Fibroblast of lung (primary cell): ENCODE results near the gene FAM131A. TPM values are rescaled to one million over a fixed set of nuclear protein-coding genes. Genes with fewer than 3 reads are reported as not detected.

Experiments used
- DNase-seq, 2 donors: peaks; one replicate each; pipeline versions ENCODE4 v3.0.0 to v3.0.0-alpha.2; 2010; ENCODE audit warnings: low read depth in 2 of 2
- H2AFZ ChIP-seq: 2 replicates; pipeline ENCODE4 v1.5.1; 2012; ENCODE audit warnings: low read length, control low read depth, inconsistent platforms
- H3K27ac ChIP-seq: 2 replicates; pipeline ENCODE4 v1.5.1; 2011; ENCODE audit warnings: low read length, control low read depth; ENCODE audit not compliant: insufficient read depth
- H3K27me3 ChIP-seq: 2 replicates; pipeline ENCODE4 v1.5.1; 2011; ENCODE audit warnings: mild to moderate bottlenecking, low read length; ENCODE audit not compliant: control insufficient read depth, insufficient read depth
- H3K36me3 ChIP-seq: 2 replicates; pipeline ENCODE4 v1.5.1; 2011; ENCODE audit warnings: low read length; ENCODE audit not compliant: control insufficient read depth, insufficient read depth
- H3K4me1 ChIP-seq: 2 replicates; pipeline ENCODE4 v1.5.1; 2011; ENCODE audit warnings: low read length; ENCODE audit not compliant: control insufficient read depth, insufficient read depth; ENCODE audit errors: extremely low read depth
- H3K4me2 ChIP-seq: 2 replicates; pipeline ENCODE4 v1.5.1; 2011; ENCODE audit warnings: low read length, control low read depth; ENCODE audit not compliant: insufficient read depth; ENCODE audit errors: extremely low read depth
- H3K4me3 ChIP-seq, 4 experiments: fragments of 200-600 bp in 1 of 4; sonication (generic) in 1 of 4; replicated peaks in 1 of 4; 2 replicates each; pipeline ENCODE4 v1.5.1; 2011 to 2016; ENCODE audit warnings: low read length in 4 of 4, low read depth in 3 of 4, mild to moderate bottlenecking in 3 of 4, control low read depth in 2 of 4, inconsistent platforms in 1 of 4, mixed read lengths in 1 of 4; ENCODE audit not compliant: insufficient read depth in 1 of 4; ENCODE audit errors: control extremely low read depth in 1 of 4
- H3K79me2 ChIP-seq: 2 replicates; pipeline ENCODE4 v1.5.1; 2012; ENCODE audit warnings: mild to moderate bottlenecking, low read length, inconsistent platforms; ENCODE audit not compliant: control insufficient read depth, insufficient read depth
- H3K9ac ChIP-seq: 2 replicates; pipeline ENCODE4 v1.5.1; 2011; ENCODE audit warnings: mild to moderate bottlenecking, low read length, control low read depth; ENCODE audit not compliant: insufficient read depth
- H3K9me3 ChIP-seq: 2 replicates; pipeline ENCODE4 v1.5.1; 2012; ENCODE audit warnings: low read depth, low read length; ENCODE audit not compliant: control insufficient read depth, insufficient read depth
- H4K20me1 ChIP-seq: 2 replicates; pipeline ENCODE4 v1.5.1; 2011; ENCODE audit warnings: low read length; ENCODE audit not compliant: control insufficient read depth, insufficient read depth; ENCODE audit errors: extremely low read depth
- EZH2 ChIP-seq: IDR thresholded peaks from 2 replicates; pipeline ENCODE4 v1.5.1; 2012; ENCODE audit warnings: low read length, control low read depth, mild to moderate bottlenecking; ENCODE audit errors: missing control alignments
- polyA plus RNA-seq, 2 donors: library from polyadenylated mRNA; depleted of rRNA in 1 of 2; stranded (reverse) in 1 of 2; unstranded in 1 of 2; fragments of >200 nt; gene quantifications; 2 replicates each; pipeline ENCODE4 v1.2.1, GENCODE V29; 2011 to 2012; ENCODE audit warnings: missing spikeins in 1 of 2
- total RNA-seq: library from RNA; depleted of rRNA; stranded (reverse); fragments of >200 nt; gene quantifications from 2 replicates; pipeline ENCODE4 v1.2.1, GENCODE V29; 2014
- TF ChIP-seq, protein P1 (sequence below), 2 donors: IDR thresholded peaks in 1 of 2; conservative IDR thresholded peaks in 1 of 2; 1 replicate in 1 of 2; 2 replicates in 1 of 2; pipeline ENCODE4 v1.5.1; 2011 to 2012; ENCODE audit warnings: low read length in 2 of 2, control low read depth in 1 of 2, inconsistent platforms in 1 of 2, low read depth in 1 of 2, mild to moderate bottlenecking in 1 of 2

The FAM131A gene
- total and polyA plus RNA-seq, 2 donors (not counting 1 experiment from before 2014, with no cell fraction given) = 9.3 to 22.3 TPM

DNA sequence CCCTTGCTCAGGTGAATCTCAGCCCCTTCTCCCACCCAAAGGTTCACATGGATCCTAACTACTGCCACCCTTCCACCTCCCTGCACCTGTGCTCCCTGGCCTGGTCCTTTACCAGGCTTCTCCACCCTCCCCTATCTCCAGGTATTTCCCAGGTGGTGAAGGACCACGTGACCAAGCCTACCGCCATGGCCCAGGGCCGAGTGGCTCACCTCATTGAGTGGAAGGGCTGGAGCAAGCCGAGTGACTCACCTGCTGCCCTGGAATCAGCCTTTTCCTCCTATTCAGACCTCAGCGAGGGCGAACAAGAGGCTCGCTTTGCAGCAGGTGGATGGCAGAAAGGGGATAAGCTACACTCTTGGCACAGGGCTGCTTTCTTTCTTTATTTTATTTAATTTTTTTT is 4.5 kb downstream of the FAM131A start:
- H4K20me1 ChIP-seq = no peaks in the 10 kb centered on the region

DNA sequence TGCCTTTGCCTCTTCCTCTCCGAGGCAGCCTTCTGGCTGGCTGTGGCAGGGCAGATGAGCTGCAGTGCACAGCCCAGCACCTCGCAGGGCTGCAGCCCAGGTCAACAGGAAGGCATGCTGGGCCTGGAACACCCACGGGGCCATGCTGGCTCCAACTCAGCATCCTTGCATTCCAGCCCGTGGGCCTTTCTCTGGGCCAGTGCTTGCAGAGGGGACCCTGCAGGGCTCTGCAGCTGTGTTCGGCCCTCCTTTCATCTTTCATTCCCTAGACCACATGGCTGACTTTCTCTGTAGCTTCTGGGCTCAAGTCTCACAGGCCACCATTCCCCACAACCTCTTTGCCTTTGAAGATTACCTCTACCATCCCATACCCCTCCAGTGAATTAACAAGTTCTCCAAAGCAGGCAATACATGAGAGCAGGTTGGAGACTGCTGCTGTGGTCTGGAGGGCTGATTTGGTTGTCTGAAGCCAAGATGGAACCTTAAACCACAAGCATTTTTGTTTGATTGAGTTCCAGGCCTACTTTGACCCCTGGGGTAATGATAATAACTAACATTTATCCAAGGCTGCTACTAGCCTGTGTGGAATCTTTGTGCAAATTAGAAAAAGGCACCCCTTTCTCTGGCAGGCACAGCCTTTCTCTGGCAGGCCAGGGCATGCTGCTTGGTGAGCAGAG is 5.9 kb downstream of the FAM131A start:
- H3K9me3 ChIP-seq = no peaks in the 10 kb centered on the region
- H3K79me2 ChIP-seq = peaks cover 7% of the 10 kb centered on the region
- H3K36me3 ChIP-seq = peaks cover 2% of the 10 kb centered on the region
- no peak overlapping the region for H3K9ac ChIP-seq
- DNase-seq = peak in 1 of 2 donors; percentile 50
- TF ChIP-seq, protein P1, sequence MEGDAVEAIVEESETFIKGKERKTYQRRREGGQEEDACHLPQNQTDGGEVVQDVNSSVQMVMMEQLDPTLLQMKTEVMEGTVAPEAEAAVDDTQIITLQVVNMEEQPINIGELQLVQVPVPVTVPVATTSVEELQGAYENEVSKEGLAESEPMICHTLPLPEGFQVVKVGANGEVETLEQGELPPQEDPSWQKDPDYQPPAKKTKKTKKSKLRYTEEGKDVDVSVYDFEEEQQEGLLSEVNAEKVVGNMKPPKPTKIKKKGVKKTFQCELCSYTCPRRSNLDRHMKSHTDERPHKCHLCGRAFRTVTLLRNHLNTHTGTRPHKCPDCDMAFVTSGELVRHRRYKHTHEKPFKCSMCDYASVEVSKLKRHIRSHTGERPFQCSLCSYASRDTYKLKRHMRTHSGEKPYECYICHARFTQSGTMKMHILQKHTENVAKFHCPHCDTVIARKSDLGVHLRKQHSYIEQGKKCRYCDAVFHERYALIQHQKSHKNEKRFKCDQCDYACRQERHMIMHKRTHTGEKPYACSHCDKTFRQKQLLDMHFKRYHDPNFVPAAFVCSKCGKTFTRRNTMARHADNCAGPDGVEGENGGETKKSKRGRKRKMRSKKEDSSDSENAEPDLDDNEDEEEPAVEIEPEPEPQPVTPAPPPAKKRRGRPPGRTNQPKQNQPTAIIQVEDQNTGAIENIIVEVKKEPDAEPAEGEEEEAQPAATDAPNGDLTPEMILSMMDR (conservative IDR thresholded peaks at IDR 0.05 in 1 of 2, IDR thresholded peaks at IDR 0.05 in 1 of 2; ENCODE audit: low read depth in 1 of 2, low read length in 2 of 2) = no peak
- no peak for TF ChIP-seq EZH2
- no peaks in the 10 kb centered on the region for H3K27me3 ChIP-seq
- no peaks in the 10 kb centered on the region for H4K20me1 ChIP-seq
- H3K27ac ChIP-seq = no peak overlapping the region
- no peak overlapping the region for H3K4me3 ChIP-seq
- no peak overlapping the region for H3K4me2 ChIP-seq
- no peak overlapping the region for H2AFZ ChIP-seq
- H3K4me1 ChIP-seq = peaks cover 9% of the 10 kb centered on the region

More for the DNA sequence above, 4.5 kb downstream of the FAM131A start:
- peaks cover 2% of the 10 kb centered on the region for H3K36me3 ChIP-seq
- H2AFZ ChIP-seq = no peak overlapping the region
- TF ChIP-seq, protein P1 (conservative IDR thresholded peaks at IDR 0.05 in 1 of 2, IDR thresholded peaks at IDR 0.05 in 1 of 2; ENCODE audit: low read depth in 1 of 2, low read length in 2 of 2) = no peak
- TF ChIP-seq EZH2 = no peak
- H3K4me1 ChIP-seq = peaks cover 20% of the 10 kb centered on the region
- H3K4me3 ChIP-seq = no peak overlapping the region
- H3K27ac ChIP-seq = no peak overlapping the region
- no peak overlapping the region for H3K9ac ChIP-seq
- H3K27me3 ChIP-seq = no peaks in the 10 kb centered on the region
- no peak for DNase-seq
- H3K9me3 ChIP-seq = no peaks in the 10 kb centered on the region
- H3K4me2 ChIP-seq = no peak overlapping the region
- H3K79me2 ChIP-seq = peaks cover 12% of the 10 kb centered on the region

DNA sequence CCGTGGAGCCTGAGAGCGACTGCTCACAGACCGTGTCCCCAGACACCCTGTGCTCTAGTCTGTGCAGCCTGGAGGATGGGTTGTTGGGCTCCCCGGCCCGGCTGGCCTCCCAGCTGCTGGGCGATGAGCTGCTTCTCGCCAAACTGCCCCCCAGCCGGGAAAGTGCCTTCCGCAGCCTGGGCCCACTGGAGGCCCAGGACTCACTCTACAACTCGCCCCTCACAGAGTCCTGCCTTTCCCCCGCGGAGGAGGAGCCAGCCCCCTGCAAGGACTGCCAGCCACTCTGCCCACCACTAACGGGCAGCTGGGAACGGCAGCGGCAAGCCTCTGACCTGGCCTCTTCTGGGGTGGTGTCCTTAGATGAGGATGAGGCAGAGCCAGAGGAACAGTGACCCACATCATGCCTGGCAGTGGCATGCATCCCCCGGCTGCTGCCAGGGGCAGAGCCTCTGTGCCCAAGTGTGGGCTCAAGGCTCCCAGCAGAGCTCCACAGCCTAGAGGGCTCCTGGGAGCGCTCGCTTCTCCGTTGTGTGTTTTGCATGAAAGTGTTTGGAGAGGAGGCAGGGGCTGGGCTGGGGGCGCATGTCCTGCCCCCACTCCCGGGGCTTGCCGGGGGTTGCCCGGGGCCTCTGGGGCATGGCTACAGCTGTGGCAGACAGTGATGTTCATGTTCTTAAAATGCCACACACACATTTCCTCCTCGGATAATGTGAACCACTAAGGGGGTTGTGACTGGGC is 7.3 kb downstream of the FAM131A start:
- peaks cover 2% of the 10 kb centered on the region for H3K36me3 ChIP-seq
- H3K4me2 ChIP-seq = no peak overlapping the region
- no peaks in the 10 kb centered on the region for H3K79me2 ChIP-seq
- H3K27me3 ChIP-seq = no peaks in the 10 kb centered on the region
- no peak overlapping the region for H3K4me3 ChIP-seq
- peaks cover 4% of the 10 kb centered on the region for H3K4me1 ChIP-seq
- DNase-seq = no peak
- TF ChIP-seq EZH2 = no peak
- TF ChIP-seq, protein P1 (conservative IDR thresholded peaks at IDR 0.05 in 1 of 2, IDR thresholded peaks at IDR 0.05 in 1 of 2; ENCODE audit: low read depth in 1 of 2, low read length in 2 of 2) = no peak
- H3K9me3 ChIP-seq = no peaks in the 10 kb centered on the region
- H2AFZ ChIP-seq = no peak overlapping the region
- no peak overlapping the region for H3K9ac ChIP-seq
- no peak overlapping the region for H3K27ac ChIP-seq
- no peaks in the 10 kb centered on the region for H4K20me1 ChIP-seq
